ENCODE results near the gene MRPS34.

Gene MRPS34

GRCh38 chr16:1793578-1794220, 20.8 kb upstream of the MRPS34 start, which contains the start of gene IGFALS:
IGFALS (minus strand) TSS chr16:1793705; CDS start chr16:1793652, 53 bp downstream.
- no peak within 1 kb of the TSS for H4K5ac ChIP-seq (ENCODE audit: low read length)
- H3K23ac ChIP-seq (ENCODE audit: low read length), result no peak within 1 kb of the TSS
- H3K27ac ChIP-seq (ENCODE audit: low read depth, low read length), result no peak within 1 kb of the TSS
- H3K27me3 ChIP-seq (ENCODE audit: insufficient read depth, low read length, poor library complexity), result no peaks in the 10 kb centered on the region
- no peak within 1 kb of the TSS for H4K8ac ChIP-seq (ENCODE audit: low read depth, low read length)
- no peak for DNase-seq
- H3K56ac ChIP-seq (ENCODE audit: low read length), result no peak within 1 kb of the TSS
- no CpG with 5 or more reads among the region's 28 CpGs for WGBS (ENCODE audit: extremely low coverage, insufficient coverage, low lambda C conversion rate)
- no peak within 1 kb of the TSS for H2BK15ac ChIP-seq (replicated peaks; ENCODE audit: low read depth)
- no peak within 1 kb of the TSS for H2BK5ac ChIP-seq (ENCODE audit: low read length)
- H3K4me1 ChIP-seq (ENCODE audit: control insufficient read depth, low read depth, low read length), result no peaks in the 10 kb centered on the region
- H3K79me1 ChIP-seq (ENCODE audit: low read length), result no peaks in the 10 kb centered on the region
- H3K36me3 ChIP-seq (ENCODE audit: control insufficient read depth, insufficient read depth, low read length), result no peaks in the 10 kb centered on the region
- no peaks in the 10 kb centered on the region for H3K79me2 ChIP-seq (ENCODE audit: control insufficient read depth, insufficient read depth, low read length)
- H3K4me3 ChIP-seq (ENCODE audit: low read length), result no peak within 1 kb of the TSS
- no peak within 1 kb of the TSS for H2BK120ac ChIP-seq (ENCODE audit: low read depth, low read length)
- H3K4me2 ChIP-seq (ENCODE audit: low read length), result no peak within 1 kb of the TSS
- no peak within 1 kb of the TSS for H3K9ac ChIP-seq (ENCODE audit: low read length)
- H2AK5ac ChIP-seq (ENCODE audit: low read length), result no peak within 1 kb of the TSS
- H3K4ac ChIP-seq (ENCODE audit: low read depth, low read length), result no peak within 1 kb of the TSS
- no peak within 1 kb of the TSS for H3K18ac ChIP-seq (ENCODE audit: low read length)

GRCh38 chr16:1792836-1793577, 20.1 kb upstream of the MRPS34 start:
- no peak overlapping the region for H3K4ac ChIP-seq (ENCODE audit: low read depth, low read length)
- no peaks in the 10 kb centered on the region for H3K79me1 ChIP-seq (ENCODE audit: low read length)
- H3K36me3 ChIP-seq (ENCODE audit: control insufficient read depth, insufficient read depth, low read length), result no peaks in the 10 kb centered on the region
- H2BK5ac ChIP-seq (ENCODE audit: low read length), result no peak overlapping the region
- no peak for DNase-seq
- no peaks in the 10 kb centered on the region for H3K79me2 ChIP-seq (ENCODE audit: control insufficient read depth, insufficient read depth, low read length)
- H3K4me2 ChIP-seq (ENCODE audit: low read length), result no peak overlapping the region
- no peak overlapping the region for H3K4me3 ChIP-seq (ENCODE audit: low read length)
- H3K4me1 ChIP-seq (ENCODE audit: control insufficient read depth, low read depth, low read length), result no peaks in the 10 kb centered on the region
- no peak overlapping the region for H3K18ac ChIP-seq (ENCODE audit: low read length)
- H3K56ac ChIP-seq (ENCODE audit: low read length), result no peak overlapping the region
- no peak overlapping the region for H2BK15ac ChIP-seq (replicated peaks; ENCODE audit: low read depth)
- H2AK5ac ChIP-seq (ENCODE audit: low read length), result no peak overlapping the region
- no peak overlapping the region for H4K8ac ChIP-seq (ENCODE audit: low read depth, low read length)
- H3K27me3 ChIP-seq (ENCODE audit: insufficient read depth, low read length, poor library complexity), result no peaks in the 10 kb centered on the region
- no peak overlapping the region for H3K23ac ChIP-seq (ENCODE audit: low read length)
- H4K5ac ChIP-seq (ENCODE audit: low read length), result no peak overlapping the region
- no peak overlapping the region for H3K27ac ChIP-seq (ENCODE audit: low read depth, low read length)
- WGBS (ENCODE audit: extremely low coverage, insufficient coverage, low lambda C conversion rate), result no CpG with 5 or more reads among the region's 33 CpGs
- no peak overlapping the region for H3K9ac ChIP-seq (ENCODE audit: low read length)
- no peak overlapping the region for H2BK120ac ChIP-seq (ENCODE audit: low read depth, low read length)

DNA sequence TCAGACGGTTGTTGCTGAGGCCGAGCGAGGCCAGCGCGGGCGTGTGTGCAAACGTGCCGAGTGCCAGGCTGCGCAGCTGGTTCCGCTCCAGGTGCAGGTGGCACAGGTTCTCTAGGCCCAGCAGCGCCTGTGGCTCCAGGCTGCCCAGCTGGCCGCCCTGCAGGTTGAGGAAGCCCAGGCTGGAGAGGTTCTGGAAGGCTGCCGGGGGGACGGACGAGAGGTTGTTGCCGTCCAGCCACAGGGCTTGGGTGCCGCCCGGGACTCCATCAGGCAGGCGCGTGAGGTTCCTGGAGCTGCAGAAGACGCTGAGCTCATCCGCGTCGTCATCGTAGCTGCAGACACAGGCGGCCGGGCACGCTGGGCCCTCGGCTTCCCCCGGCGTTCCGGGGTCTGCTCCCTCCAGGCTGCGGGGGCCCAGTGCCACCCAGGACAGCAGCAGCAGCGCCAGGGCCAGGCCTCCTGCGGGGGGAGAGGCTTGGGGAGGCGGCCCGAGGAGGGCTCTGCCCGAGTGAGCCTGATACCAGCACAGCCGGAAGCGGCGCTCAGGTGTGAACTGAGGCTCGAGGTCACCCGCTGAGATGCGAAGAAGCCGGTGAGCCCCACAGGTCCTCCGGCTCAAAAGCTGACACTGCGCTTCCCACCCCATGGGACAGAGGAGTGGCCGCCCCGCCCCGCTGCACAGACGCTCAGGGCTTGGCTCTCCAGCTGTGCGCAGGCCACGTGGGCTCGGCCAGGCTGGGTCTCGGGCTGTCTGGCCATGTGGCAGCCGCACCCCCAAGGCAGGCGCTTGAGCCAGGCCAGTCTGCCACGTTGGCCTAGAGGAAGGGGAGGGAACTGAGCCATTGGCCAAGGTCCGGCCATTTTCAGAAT, 19.2 kb upstream of the MRPS34 start:
- H4K5ac ChIP-seq (ENCODE audit: low read length), result no peak overlapping the region
- no peak overlapping the region for H2BK5ac ChIP-seq (ENCODE audit: low read length)
- H3K56ac ChIP-seq (ENCODE audit: low read length), result no peak overlapping the region
- no peak overlapping the region for H4K8ac ChIP-seq (ENCODE audit: low read depth, low read length)
- no peak overlapping the region for H3K23ac ChIP-seq (ENCODE audit: low read length)
- no peak overlapping the region for H3K4me3 ChIP-seq (ENCODE audit: low read length)
- H3K79me2 ChIP-seq (ENCODE audit: control insufficient read depth, insufficient read depth, low read length), result no peaks in the 10 kb centered on the region
- no peak overlapping the region for H3K27ac ChIP-seq (ENCODE audit: low read depth, low read length)
- no peaks in the 10 kb centered on the region for H3K27me3 ChIP-seq (ENCODE audit: insufficient read depth, low read length, poor library complexity)
- H2BK120ac ChIP-seq (ENCODE audit: low read depth, low read length), result no peak overlapping the region
- no peak overlapping the region for H3K4me2 ChIP-seq (ENCODE audit: low read length)
- H2AK5ac ChIP-seq (ENCODE audit: low read length), result no peak overlapping the region
- no peaks in the 10 kb centered on the region for H3K4me1 ChIP-seq (ENCODE audit: control insufficient read depth, low read depth, low read length)
- no peak for DNase-seq
- no peaks in the 10 kb centered on the region for H3K36me3 ChIP-seq (ENCODE audit: control insufficient read depth, insufficient read depth, low read length)
- peaks cover 2% of the 10 kb centered on the region for H3K79me1 ChIP-seq (ENCODE audit: low read length)
- no CpG with 5 or more reads among the region's 59 CpGs for WGBS (ENCODE audit: extremely low coverage, insufficient coverage, low lambda C conversion rate)
- no peak overlapping the region for H3K4ac ChIP-seq (ENCODE audit: low read depth, low read length)
- H2BK15ac ChIP-seq (replicated peaks; ENCODE audit: low read depth), result no peak overlapping the region
- no peak overlapping the region for H3K18ac ChIP-seq (ENCODE audit: low read length)
- H3K9ac ChIP-seq (ENCODE audit: low read length), result no peak overlapping the region

- Histone ChIP-seq H3K4ac (ENCODE audit: low read depth, low read length) (no peak overlapping the region), H2AK5ac (ENCODE audit: low read length) (no peak overlapping the region), H3K79me1 (ENCODE audit: low read length) (peaks cover 4% of the 10 kb centered on the region), H2BK120ac (ENCODE audit: low read depth, low read length) (no peak overlapping the region), H3K36me3 (ENCODE audit: control insufficient read depth, insufficient read depth, low read length) (peaks cover 2% of the 10 kb centered on the region), H3K27me3 (ENCODE audit: insufficient read depth, low read length, poor library complexity) (no peaks in the 10 kb centered on the region), H3K4me1 (ENCODE audit: control insufficient read depth, low read depth, low read length) (no peaks in the 10 kb centered on the region), H3K18ac (ENCODE audit: low read length) (no peak overlapping the region), H3K56ac (ENCODE audit: low read length) (no peak overlapping the region), H4K5ac (ENCODE audit: low read length) (no peak overlapping the region), H3K4me2 (ENCODE audit: low read length) (no peak overlapping the region), H3K79me2 (ENCODE audit: control insufficient read depth, insufficient read depth, low read length) (peaks cover 3% of the 10 kb centered on the region), H4K8ac (ENCODE audit: low read depth, low read length) (no peak overlapping the region), H2BK15ac (replicated peaks; ENCODE audit: low read depth) (no peak overlapping the region), H3K23ac (ENCODE audit: low read length) (no peak overlapping the region), H2BK5ac (ENCODE audit: low read length) (no peak overlapping the region), H3K4me3 (ENCODE audit: low read length) (no peak overlapping the region), H3K9ac (ENCODE audit: low read length) (no peak overlapping the region), H3K27ac (ENCODE audit: low read depth, low read length) (no peak overlapping the region)
- no CpG with 5 or more reads among the region's 53 CpGs for WGBS (ENCODE audit: extremely low coverage, insufficient coverage, low lambda C conversion rate)
- no peak for DNase-seq
These were observed 18.5 kb upstream of the MRPS34 start for GRCh38 chr16:1791256-1791942.

DNA sequence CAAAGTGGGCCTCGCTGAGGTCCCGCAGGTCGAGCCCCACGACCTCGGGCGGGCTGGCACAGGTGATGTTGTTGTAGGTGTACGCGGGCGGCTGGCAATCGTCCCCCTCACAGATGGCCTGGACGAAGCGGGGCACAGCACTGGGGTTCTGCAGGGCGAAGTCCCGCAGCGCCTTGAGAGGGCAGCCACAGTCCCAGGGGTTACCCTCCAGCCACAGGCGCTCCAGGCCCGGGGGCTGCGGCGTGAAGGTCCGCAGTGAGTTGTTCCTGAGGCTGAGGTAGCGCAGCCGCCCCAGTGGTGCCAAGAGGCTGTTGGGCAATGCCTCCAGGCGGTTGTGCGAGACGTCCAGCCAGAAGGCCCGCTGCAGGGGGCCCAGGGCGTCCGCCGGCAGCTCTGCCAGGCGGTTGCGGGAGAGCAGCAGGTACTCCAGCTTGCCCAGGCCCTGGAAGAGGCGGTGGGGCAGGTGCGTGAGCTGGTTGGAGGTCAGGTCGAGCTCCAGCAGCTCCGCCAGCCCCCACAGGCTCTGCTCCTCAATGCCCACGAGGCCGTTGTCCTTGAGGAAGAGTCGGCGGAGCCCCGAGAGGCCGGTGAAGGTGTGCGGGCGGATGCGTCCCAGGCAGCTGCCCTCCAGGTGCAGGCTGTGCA, 17.8 kb upstream of the MRPS34 start:
- H3K4me3 ChIP-seq (ENCODE audit: low read length), result no peak overlapping the region
- peaks cover 2% of the 10 kb centered on the region for H3K36me3 ChIP-seq (ENCODE audit: control insufficient read depth, insufficient read depth, low read length)
- no peak overlapping the region for H3K4me2 ChIP-seq (ENCODE audit: low read length)
- H4K5ac ChIP-seq (ENCODE audit: low read length), result no peak overlapping the region
- no peak overlapping the region for H3K18ac ChIP-seq (ENCODE audit: low read length)
- H3K9ac ChIP-seq (ENCODE audit: low read length), result no peak overlapping the region
- H3K27ac ChIP-seq (ENCODE audit: low read depth, low read length), result no peak overlapping the region
- no peak overlapping the region for H2AK5ac ChIP-seq (ENCODE audit: low read length)
- H3K56ac ChIP-seq (ENCODE audit: low read length), result no peak overlapping the region
- no peak overlapping the region for H2BK5ac ChIP-seq (ENCODE audit: low read length)
- no peaks in the 10 kb centered on the region for H3K4me1 ChIP-seq (ENCODE audit: control insufficient read depth, low read depth, low read length)
- H2BK120ac ChIP-seq (ENCODE audit: low read depth, low read length), result no peak overlapping the region
- no peak overlapping the region for H3K23ac ChIP-seq (ENCODE audit: low read length)
- no peaks in the 10 kb centered on the region for H3K27me3 ChIP-seq (ENCODE audit: insufficient read depth, low read length, poor library complexity)
- H2BK15ac ChIP-seq (replicated peaks; ENCODE audit: low read depth), result no peak overlapping the region
- WGBS (ENCODE audit: extremely low coverage, insufficient coverage, low lambda C conversion rate), result no CpG with 5 or more reads among the region's 44 CpGs
- no peak overlapping the region for H4K8ac ChIP-seq (ENCODE audit: low read depth, low read length)
- peaks cover 6% of the 10 kb centered on the region for H3K79me1 ChIP-seq (ENCODE audit: low read length)
- DNase-seq, result no peak
- no peak overlapping the region for H3K4ac ChIP-seq (ENCODE audit: low read depth, low read length)
- H3K79me2 ChIP-seq (ENCODE audit: control insufficient read depth, insufficient read depth, low read length), result peaks cover 5% of the 10 kb centered on the region
